ENCODE measurements around the gene ACAD9.
A peak's percentile ranks its signal among the peaks of the same experiment; 100 is the strongest.
"Not testable (repeated sequence)": the region's sequence is repeated elsewhere in the genome, so short reads cannot be mapped to it uniquely, and the experiment has no call there.

The ACAD9 gene

DNA sequence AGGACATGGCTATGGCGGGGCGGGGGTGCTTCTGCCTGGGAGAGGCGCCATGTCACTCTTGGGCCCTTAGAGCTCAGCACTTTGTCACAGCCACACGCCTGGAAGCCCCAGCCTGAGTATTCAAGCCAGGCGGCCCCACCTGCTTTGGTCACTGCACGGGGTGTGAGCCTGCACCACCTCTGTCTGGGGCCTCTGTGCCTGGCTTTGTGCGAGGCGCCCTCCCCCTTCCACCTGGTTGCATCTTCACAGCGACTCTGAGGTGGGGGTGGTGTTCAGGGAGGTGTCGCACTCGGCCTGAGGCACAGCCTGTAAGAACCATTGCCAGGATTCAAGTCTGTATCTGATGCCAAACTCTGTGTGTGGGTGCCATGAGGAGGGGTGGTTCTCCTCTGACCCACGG is 24.1 kb downstream of the ACAD9 start:
- no peak for DNase-seq

GRCh38 chr3:128906031-128906803 is 26.8 kb downstream of the ACAD9 start:
- DNase-seq, result no peak

DNA sequence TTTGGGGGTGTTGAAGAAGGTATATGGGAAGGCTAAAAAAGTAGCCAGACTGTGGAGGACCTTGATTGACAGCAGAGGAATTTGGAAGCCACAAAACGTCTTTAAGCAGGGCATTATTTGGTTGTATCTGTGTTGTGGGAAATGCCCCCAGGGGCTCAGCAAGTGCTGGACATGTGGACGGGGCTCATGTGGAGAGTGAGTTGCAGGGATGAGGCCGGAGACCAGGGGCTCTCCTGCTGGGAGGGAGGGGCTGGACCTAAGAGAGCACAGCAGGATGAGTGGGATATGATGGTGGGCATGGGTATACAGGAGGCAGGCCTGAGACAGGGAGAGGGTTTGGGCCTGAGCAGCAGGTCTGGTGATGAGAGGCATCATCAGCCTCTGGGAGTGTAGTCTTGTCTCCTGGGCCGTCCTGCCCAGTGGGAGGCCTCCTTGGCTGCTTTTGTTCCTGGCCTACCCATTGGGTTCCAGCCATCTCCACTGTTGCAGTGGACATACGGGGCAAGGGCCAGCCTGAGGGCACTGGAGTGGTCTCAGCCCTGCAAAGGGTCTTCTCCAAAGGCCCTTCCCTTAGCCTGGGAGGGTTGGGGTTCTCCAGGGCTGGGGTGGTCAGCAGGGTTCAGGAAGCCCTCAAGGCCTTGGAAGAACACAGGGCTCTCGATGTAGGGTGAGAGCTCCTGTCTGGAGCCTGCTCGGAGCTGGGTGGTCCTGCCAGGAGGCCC is 27.5 kb downstream of the ACAD9 start:
- DNase-seq, result no peak

DNA sequence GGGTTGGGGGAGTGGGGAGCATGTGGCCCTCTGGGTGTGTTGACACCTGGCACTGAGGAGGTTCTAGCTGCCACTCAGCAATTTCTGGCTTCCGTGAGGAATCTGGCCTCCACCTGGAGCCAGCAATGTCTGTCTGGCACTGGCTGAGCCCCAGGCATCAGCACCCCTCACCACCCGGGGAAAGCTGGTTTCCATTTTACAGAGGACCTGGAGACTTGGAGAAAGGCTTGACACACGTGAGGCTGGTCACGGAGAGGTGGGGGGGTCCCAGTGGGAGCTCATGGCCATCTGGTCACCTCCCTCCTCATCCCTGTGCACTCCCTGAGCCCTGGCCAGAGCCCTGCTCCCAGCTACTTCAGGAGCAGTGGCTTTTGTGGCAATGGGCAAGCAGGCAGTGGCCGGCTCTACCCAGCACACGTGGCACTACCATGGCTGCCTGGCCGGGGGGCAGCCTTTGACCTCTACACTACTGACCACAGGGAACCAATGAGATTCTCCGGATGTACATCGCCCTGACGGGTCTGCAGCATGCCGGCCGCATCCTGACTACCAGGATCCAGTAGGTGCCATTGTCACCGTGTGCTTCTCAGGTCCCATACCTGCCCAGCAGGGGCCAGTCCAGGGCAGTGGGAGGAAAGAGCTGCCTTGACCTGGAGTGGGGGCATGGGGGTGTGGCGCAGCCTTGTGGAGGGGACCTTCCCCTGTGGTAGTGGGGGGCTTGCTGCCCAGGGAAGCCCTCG is 28.5 kb downstream of the ACAD9 start:
- DNase-seq, result no peak

DNA sequence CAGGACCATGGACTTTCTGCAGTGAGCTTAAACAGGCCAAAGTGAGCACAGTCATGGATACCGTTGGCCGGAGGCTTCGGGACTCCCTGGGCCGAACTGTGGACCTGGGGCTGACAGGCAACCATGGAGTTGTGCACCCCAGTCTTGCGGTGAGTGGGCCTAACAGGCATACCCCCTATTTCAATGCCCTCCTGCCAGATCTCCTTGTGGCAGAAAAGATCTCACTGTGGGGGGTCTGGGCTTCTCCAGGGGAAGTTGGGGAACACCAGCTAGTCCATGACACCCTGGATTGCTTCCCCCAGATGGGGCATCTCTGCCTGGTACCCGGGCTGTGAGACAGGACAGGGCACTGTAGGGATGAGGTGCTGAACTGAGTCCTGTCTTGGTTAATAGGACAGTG is 29.5 kb downstream of the ACAD9 start:
- no peak for DNase-seq

DNA sequence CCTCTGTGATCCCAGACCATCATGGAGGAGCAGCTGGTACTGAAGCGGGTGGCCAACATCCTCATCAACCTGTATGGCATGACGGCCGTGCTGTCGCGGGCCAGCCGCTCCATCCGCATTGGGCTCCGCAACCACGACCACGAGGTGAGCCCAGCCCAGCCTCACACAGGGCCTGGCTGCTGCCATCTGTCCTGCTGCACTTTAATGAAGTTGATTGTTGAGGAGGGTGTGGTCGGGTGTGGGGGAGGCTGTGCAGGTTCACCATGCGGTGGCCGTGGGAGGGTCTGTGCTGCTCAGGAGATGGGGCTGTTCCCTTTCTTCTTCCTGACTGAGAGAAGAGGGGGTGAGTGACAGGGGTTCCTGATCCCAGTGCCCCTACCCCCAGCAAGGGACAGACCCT is 30.6 kb downstream of the ACAD9 start:
- peak; percentile 17 for DNase-seq

DNA sequence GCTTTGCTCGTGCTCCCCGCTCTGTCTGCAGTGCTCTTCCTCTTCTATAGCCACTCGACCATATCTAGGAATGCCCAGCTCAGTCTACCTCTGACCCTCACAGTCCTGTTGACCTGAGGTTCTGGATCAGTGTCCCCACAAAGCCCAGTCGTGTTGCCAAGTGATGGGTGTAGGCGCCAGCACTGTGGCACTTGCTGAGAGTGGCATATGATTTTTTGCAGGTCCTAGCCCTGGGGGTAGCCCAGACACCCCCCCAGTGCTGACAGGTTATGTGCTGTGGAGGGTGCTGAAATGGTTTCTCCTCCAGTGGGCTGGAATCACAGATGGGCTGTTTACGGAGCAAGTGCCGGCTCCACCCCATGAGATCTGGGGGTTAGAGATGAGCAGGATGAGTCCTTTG is 32.5 kb downstream of the ACAD9 start:
- no peak for DNase-seq

DNA sequence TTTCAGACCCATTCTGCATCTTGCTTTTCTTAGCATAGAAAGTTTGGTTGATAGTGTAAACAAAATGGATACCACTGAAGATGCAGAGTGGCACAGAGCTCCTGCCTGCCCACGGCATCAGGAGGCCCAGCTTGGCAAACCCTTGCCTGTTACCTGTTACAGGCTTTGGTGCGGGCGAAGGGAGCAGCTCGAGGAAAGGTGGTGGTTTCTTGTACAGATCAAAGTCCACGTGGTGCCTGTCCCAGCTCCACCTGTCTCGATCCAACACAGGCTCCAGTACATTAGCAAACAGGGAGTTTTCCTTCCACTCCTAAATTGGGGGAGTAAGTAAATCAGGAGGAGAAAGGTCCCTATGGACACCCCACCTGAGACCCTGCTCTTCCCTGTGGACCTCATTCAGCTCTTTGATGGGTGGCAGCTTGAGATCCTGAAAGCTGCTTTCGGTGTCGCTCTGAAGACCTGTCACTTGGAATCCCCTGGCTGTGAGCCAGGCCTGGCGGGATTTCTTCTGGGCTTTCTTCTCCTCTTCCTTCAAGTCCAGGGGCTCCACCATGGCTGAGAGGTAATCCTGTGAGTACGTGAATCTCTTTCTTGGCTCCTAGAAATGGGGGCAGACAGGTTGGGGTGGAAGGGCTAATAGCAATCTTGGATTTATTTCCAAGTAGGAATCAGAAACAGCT is 35.7 kb downstream of the ACAD9 start:
- DNase-seq, result no peak

DNA sequence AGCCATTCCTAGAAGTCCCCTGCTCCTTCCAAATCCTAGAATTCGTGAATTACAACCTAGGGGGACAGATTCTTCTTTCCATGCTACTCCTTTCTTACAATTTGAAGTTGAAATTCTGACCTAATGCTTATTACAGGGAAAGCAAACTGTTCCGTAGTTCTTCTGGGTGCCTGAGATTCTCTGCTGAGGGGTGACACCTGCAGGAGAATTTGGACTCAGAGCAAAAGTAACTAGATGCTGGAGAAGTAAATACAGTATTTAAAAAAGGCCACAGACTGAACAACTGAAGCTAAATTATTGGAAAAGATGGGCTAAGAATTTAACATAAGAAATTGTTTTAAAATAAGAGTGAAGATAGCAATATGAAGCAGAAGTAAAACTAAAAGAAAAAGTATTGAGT is 37.9 kb downstream of the ACAD9 start:
- no peak for DNase-seq

DNA sequence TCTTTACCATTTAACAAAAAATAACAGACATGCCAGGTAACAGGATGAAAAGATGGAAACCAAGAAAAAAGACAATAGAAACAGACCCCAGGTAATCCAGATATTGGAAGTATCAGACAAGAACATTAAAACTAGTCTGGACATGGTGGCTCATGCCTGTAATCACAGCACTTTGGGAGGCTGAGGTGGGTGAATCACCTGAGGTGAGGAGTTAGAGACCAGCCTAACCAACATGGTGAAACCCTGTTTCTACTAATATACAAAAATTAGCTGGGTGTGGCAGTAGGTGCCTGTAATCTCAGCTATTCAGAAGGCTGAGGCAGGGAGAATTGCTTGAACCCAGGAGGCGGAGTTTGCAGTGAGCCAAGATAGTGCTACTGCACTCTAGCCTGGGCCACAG is 40.6 kb downstream of the ACAD9 start:
- DNase-seq, result no peak

- peak; percentile 32 for DNase-seq
Measured at GRCh38 chr3:128922804-128923459, 43.5 kb downstream of the ACAD9 start.

- DNase-seq, result peak; percentile 41
Measured at GRCh38 chr3:128923576-128923975, 44.2 kb downstream of the ACAD9 start.

DNA sequence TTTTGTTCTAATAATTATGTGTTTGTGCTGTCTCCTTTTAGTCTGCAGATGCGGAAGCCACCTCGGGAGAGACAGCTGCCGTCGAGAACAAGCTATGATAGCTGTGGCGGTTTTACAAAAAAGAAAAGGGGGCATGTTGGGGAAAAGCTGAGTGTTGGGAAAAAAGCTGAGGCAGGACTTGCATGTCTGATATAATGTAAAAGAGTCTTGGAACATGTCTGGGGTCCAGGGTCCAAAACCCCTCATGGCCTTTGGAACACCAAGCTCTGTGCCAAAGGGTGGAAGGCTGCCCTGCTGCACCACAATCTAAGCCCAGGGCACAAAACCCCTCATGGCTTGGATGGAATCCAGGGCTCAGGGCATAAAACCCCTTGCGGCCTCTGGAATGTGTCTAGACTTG is 44.6 kb downstream of the ACAD9 start:
- not testable (repeated sequence) for DNase-seq

DNA sequence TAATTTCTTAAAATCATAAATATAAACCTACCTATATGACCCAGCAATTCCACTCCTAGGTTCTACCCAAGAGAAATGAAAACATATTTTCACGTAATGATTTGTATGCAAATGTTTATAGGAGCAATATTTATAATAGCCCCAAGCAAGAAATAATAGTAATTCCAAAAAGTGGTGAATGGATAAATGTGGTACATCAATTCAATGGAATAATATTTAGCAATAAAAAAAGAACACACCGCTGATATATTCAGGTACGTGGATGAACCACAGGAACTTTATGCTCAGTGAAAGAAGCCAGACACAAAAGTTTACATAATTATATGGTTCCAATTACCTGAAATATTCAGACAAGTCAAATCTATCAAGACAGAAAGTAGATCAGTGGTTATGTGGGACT is 49.9 kb downstream of the ACAD9 start:
- DNase-seq, result no peak

- DNase-seq, result no peak
Measured at GRCh38 chr3:128931046-128931445, 51.6 kb downstream of the ACAD9 start.

DNA sequence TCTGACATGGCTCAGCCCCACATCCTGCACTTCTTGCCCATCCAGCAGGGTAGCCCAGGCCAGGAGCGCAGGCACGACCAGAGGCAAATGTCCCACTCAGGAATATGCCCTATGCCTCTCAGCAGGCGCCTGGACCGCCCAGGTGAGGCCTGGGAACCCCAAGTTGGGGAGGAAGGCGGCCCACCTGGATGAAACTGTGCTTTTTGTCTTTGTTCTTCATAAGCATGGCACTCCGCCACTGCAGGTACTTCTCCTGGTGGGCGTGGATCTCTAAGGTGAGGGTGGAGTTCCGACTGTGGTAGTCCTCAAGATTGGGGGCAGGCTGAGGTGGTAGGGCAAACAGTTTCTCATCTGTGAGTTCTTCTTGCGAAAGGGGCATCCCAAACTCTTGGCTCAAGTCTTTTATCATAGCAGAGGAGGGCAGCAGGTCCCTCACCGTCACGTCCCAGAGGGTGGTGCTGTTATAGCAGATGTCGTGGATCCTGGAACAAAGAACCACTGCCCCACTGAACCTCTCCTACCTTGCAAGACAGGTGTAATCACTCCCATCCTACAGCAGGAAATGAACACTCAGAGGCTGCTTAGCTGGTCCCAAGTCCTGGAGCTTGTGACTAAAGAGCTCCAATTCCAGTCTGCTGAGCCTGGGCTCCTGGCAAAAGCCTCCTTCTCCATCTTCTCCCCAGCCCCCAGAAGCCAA is 53.2 kb downstream of the ACAD9 start:
- no peak for DNase-seq

DNA sequence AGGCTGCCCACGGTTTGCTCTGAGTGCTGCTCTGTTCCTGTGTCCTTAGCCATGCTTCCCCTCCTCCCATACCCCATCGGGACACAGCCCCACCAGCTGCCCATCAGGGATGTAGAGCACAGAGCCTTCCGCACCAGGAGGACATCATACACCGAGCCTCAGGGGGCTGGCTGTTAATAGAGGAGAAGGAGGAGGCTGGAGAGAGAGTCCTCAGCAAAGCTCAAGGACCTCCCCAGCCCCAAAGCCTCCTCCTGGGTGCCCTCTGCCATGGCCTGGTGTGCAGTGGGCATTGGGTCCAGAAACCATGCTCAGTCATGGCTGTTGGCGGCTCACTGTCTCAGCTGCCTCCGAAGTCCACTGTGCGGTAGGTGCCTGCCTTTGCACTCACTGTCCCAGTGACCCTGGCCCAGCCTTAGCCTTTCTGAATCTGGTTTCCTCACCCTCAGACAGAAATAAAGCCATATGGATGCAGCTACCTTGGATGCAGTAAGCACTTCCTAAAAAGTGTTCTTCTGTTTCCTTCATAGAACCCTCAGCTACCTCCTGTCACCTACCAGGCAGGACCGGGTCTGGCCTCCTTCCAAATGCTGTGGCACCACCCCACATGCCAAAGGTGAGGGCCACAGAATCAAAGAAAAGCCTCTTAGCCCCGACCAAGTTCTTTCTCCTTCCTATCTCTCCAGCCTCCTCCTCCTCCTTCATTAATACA is 53.9 kb downstream of the ACAD9 start:
- no peak for DNase-seq

DNA sequence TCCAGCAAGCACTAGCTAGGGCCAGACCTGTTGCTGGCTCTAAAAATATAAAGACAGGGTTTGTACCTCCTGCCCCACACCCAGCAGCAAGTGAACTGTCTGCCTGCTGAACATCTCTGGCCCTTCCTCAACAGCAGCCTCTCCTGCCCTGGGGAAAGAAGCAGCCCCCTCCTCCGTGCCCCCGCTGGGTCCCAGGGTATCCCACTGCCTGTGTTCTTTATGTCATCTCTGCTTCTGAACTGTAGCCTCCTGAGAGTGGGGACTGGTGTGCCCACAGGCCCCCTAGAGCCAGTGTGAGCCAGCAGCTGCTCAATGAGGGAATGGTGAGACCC is 54.5 kb downstream of the ACAD9 start:
- no peak for DNase-seq

DNA sequence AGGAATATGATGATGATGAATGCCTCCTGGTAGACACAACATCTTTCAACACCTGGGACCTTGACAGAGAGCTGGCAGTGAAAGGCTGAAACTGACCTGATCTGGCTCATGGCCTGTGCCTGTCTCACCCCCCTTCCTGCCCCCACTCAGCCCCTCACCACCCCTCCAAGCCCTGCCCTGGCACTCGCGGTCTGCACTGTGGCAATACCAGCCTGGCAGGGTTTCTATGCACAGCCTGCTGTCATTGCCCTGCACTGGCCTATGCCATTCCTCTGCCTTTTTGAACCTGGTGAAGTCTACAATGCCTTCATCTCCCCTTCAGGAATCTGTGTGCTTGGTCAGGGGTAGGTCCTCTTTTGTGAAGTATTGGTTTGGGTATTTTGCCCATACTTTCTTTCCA is 56.5 kb downstream of the ACAD9 start:
- no peak for DNase-seq

- no peak for DNase-seq
Measured at GRCh38 chr3:128936341-128936740, 56.9 kb downstream of the ACAD9 start.

GRCh38 chr3:128940252-128940651 is 60.8 kb downstream of the ACAD9 start:
- no peak for DNase-seq
